Measurements from ENCODE around the gene CRELD2.

Gene CRELD2

DNA sequence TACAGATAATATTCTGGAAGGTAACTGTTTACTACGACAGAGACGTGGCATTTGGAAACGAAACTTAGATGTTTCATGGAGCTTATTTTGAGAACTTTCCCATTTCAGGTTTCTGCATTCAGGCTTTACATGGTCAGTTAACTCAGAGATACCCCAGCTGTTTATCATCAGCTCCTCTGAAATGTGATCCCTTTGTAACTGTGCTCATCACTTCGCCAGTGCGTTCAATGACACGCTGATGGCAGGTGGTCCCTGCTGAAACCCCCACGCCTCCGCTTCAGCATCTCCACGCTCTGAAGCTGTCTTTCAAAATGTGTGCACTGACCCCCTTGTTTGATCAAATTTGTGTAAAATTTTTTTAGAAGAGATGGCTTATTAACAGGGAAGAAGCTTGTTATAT, 30.7 kb upstream of the CRELD2 start:
- DNase-seq: no peak

DNA sequence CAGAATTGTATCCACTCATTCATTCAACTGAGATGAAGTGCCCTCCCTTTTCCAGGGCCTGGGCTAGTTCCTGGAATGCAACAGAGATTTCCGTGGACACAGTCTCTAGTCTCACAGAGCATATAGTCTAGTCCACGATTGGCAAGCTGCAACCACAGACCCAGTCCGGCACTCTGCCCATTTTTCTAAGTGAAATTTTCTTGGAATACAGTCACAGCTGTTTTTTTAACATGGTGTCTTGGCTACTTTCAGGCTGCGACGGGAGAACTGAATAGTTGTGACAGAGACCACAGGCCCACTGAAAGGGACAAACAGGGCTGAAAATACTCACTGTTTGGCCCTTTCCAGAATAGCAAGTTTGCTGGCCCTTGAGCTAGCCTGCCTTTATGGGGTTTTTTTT, 29.4 kb upstream of the CRELD2 start:
- no peak for DNase-seq

DNA sequence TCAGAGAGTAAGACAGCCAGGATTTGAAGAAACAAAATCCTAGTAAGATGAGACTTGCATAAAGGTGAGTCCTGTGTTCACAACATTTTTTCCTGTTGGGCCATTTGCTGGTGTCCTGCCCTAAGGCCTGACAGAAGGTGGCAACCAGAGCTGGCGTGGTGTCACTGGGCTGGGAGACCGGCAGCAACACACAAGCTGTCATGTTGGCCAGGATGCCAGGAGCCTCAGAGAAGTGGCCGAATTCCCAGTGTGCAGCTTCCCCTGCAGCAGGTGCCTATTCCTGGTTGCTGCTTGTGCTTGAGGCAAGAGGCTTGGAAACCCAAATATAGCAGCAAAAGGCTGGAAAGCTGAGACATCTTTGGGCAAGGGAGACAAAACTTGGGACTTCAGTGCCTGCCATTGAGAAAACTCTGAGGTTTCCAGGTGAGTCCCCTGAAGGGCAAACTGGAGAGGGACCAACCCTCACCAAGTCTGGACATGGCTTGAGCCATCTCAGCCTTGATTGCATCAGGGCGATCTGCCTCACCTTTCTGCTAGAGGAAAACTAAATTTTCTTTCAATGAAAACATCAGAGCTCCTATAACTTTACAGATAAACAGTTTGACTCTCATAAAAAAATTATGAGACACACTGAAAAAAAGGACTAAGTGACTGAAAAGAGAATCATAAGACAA, 26.1 kb upstream of the CRELD2 start:
- DNase-seq: no peak

DNA sequence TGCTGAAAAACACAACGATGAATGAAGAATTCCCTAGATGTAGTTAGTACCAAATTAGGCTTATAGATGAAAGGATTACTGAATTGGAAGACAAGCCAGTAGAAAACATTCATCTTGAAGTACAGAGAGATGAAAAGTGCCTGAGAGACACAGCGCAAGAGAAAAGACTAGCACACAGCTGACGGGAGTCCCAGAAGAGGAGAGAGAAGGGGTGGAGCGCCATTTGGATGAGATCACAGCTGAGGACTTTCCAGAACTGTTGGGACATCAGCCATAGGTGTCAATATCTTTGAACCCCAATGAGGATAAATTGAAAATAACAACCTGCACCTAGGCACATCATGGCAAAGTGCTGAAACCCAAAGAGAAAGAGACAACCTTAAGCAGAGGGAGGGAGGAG, 25.4 kb upstream of the CRELD2 start:
- DNase-seq: no peak

DNA sequence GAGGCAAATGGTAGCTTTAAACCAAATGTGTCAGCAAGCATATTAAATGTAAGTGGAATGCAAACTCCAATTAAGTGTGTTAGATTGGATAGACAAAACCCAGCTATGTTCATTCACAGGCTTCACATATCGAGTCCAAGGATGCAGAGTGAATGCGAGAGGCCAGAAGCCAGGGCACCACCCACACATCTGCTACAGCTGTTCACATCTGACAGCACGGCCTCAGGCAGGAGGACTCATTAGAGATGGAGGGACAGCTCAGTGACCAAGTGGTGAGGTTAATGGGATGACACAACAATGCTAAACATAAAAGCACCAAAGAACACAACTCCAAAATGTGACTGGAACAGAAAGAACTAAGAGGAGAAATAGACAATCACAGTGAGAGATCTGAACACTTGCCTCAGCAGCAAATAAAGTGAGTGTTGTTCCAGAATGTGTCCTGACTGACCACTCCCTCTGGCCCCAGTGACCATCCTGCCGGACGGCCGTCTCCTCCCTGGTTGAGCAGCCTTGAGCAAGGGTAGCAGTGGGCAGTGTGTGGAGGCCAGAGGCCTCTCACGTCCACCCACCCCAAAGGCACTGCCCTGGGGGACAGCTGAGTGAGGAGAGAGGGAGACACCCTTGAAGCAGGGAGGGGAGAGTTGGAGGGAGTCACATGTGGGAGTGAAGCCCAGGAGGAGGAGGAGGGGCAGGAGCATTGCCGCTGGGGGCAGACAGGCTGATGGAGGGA, 23.9 kb upstream of the CRELD2 start:
- no peak for DNase-seq

DNA sequence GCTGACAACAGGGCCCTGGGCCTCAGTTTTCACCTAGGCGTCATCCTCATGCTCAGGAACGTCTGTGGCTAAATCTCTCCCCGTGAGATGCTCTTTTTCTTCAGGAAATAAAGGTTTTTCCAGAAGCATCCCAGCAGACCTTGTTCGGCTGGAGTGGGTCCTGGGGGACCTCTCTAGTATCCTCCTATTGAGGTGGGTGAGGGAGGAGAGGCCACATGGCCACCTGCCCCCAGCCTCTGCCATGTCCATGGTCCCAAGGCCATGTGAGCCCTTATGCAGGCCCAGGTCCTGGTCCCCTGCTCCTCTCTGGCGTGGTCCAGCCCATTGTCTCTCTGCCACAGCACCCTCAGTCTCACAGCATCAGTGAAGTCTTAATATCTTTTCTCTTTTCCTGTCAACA, 22.2 kb upstream of the CRELD2 start:
- no peak for DNase-seq

DNA sequence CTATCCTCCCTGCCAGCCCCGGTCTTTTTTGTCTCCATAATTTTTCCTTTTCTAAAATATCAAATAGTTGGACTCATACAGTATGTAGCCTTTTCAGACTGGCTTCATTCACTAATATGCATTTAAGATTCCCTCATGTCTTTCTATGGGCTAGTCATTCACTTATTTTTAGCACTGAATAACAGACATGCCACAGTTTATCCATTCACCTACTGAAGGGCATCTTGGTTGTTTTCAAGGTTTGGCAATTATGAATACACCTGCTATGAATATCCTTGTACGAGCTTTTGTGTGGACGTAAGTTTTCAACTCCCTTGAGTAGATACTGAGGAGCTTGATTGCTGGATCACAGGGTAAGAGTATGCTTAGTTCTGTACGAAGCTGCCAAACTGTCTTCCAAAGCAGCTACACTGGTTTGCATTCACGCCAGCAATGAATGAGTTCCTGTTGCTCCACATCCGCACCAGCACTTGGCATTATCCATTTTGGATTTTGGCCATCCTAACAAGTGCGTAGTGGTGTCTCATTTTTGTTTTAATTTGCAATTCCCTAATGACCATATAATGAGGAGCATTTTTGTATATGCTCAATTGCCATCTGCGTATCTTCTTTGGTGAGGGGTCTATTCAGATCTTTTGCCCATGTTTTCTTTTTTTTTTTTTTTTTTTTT, 21.3 kb upstream of the CRELD2 start:
- no peak for DNase-seq

DNA sequence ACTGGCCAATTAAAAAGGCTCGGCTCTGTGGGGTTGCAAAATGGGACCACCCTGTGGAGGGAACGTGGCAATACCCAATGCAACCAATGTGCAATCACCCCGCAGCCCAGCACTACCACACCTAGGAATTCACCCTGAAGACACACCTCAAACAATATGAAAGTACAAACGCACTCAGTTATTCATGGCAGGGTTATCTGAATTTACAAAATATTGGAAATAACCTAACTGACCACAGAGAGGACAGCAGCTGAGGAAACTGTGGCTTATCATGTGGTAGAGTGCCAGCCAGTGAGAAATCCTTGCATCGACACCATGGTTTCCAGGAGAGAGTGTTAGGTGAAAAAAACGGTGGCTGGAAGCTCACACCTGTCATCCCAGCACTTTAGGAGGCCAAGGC, 18.9 kb upstream of the CRELD2 start:
- DNase-seq: no peak

DNA sequence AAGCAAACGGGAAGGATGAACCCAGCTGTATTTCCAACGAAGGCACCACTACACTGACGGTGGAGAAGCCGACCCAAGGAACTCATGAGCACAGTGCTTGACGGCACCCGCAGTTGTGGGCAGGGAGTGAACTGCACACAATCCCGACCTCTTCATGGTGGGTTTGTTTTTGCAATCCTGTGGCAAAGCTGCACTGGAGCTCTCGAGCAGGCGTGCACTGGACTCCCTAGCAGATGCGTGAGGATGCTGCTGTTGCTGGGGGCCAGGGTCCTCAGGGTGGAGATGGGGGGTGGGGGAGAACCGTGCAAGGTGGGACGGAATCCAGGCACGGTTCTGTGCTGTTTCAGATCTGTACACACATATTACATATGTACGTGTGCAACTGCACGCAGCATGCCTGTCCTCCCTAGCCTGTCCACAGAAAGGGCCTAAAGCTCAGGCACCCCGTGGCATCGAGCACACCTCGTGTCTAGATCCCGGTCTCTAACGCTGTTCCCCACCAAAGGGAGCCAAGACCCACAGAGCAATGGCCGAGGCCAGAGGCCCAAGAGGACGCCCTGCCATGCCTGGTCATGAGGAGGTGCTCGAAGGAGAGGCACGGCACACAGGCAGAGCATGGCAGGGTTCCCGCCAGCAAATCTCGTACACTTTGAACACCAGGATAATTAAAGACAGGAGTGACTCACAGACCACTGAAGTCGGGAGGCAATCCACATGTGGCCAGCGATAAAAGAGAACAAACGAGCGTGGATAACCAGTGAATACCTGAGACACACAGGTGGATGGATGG, 17.8 kb upstream of the CRELD2 start:
- DNase-seq: no peak

DNA sequence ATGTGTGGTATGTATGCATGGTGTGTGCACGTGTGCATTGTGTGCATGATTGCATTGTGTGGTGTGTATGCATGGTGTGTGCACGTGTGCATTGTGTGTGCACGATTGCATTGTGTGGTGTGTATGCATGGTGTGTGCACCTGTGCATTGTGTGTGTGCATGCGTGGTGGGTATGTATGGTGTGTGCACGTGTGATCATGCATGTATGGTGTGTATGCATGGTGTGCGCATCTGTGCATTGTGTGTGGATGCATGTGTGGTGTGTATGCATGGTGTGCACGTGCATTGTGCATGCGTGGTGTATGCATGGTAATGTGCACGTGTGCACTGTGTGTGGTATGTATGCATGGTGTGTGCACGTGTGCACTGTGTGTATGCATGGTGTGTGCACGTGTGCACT, 17.0 kb upstream of the CRELD2 start:
- DNase-seq: no peak

DNA sequence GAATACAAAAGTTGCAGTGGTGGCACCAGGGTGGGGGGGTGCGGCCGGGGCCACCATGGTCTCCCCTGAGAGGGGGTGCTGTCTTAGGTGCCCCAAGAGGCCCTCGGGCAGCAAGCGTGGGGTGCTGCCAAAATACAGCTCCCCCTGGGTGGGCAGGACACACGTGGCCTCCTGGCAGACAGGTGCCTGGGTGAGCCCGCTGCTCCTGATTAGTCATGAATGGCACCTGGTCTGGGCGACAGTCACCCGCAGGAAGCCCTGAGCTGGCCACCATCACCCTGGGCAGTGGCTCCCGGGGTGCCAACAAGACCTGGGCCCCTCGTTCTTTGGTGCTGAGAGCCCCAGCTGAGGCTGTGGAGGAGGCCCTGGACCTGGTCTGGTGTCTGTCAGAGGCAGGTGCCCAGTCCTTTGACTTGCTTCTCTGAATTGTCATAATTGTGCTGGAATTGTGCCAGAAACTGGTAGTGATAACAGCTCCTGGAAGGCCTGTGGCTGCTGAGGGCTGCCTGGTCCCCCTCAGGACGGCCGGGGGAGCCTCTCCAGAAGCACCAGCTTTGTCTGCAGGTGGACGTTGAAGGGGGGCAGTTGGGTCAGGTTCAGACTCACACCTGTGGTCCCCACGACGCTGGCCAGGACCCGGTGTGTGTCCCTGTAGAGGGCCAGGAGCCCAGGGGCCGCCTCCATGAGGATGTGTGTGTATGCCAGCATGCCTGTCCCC, 15.0 kb upstream of the CRELD2 start:
- no peak for DNase-seq

DNA sequence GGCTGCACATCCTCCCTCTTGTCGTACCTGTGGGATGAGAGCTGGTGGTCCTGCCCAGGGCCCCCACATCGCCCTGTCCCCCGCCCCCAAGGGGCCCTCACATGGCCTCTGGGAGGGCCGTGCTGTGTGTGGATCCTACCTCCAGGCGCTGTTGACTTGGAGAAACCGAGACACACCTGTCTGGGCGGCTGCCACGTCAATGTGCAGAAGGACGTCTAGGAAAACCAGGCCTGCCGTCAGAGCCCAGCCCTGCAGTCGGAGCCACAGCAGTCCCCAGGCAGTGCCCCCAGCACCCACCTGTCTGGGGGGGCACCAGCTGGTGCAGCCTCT, 14.4 kb upstream of the CRELD2 start:
- no peak for DNase-seq

DNA sequence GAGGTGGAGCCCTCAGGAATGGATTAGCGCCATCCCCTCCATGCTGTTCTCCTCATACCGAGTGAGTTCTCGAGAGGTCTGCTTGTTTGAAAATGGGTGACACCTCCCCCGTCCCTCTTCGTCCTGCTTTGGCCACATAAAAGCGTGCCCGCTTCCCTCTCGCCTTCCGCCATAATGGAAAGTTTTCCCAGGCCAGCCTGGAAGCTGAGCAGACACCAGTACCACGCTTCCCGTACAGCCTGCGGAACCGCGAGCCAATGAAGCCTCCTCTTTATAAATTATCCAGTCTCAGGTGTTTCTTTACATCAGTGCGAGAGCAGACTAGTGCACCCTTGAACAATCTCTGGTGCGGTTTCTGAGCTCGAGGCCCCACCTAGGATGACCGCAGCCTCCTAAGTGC, 13.0 kb upstream of the CRELD2 start:
- no peak for DNase-seq

DNA sequence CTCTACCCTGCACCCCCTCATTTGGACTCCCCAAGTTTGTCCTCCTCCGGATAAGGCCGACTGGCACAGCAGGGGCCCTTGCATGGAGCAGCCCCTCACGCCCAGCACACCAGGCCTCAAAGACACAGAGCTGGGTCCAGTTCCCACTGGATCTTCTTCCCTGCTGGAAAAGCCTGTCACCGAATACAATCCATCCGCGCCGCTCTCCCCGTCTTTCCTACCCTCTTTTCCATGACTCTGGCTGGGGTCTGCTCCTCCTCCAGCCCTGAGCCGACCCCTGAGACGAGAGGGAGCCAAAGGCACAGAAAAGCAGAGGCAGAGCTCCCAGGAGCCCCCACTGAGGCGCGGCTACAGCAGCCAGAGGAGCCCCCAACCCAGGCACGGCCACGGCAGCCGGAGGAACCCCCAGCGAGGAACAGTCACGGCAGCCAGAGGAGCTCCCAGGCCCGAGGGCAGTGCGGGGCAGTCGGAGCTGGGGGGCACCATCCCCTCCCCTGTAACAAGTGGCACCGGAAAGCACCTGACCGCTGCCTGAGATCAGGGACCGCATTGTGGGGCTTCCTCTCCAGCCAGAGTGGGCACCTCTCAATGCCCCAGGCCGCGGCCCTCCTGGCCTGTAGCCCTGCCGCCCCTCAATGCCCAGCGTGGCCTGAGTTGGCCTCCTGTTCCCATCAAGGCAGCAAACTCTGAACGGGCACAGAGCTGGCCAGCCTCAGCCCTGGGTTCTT, 12.2 kb upstream of the CRELD2 start:
- no peak for DNase-seq

DNA sequence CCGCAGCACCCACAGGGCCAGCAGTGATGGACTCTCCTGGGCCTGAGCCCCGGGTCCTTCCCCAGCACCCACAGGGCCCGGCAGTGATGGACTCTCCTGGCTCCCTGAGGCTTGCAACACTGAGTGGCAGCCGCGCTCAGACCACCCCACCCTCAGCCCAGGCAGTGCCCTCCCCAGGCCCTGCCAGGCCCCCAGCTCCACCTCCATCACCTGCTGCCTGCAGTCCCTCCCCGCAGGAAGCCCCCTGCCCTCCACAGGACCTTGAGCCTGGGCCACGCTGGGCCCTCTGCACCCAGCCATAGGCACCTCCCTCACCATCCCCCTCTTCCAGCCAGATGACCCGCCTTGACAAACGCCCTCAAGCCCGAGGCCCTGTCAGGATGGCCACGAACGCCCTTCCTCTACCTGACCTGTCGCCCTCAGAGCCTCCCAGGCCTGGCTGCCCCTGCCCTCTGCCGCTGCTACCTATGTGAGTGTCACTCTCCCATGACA, 11.6 kb upstream of the CRELD2 start:
- DNase-seq: no peak

DNA sequence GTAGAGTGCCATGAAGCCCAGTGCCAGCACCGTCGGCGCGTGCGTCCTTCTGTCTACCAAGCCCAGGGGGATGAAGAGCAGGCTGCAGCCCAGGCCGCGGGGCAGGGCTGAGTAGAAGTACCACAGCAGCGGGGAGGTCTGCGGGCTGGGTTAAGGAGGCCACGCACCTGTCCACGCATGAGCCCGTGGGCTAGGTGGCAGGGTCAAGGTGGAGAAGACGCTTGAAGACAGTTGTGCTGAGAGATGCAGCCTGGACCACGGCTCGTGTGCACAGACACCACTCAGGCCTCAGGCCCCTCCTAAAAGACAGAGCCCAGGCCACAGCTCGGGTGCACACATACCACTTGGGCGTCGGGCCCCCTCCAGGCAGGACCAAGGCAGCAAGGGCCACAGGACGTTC, 10.6 kb upstream of the CRELD2 start:
- DNase-seq: no peak

DNA sequence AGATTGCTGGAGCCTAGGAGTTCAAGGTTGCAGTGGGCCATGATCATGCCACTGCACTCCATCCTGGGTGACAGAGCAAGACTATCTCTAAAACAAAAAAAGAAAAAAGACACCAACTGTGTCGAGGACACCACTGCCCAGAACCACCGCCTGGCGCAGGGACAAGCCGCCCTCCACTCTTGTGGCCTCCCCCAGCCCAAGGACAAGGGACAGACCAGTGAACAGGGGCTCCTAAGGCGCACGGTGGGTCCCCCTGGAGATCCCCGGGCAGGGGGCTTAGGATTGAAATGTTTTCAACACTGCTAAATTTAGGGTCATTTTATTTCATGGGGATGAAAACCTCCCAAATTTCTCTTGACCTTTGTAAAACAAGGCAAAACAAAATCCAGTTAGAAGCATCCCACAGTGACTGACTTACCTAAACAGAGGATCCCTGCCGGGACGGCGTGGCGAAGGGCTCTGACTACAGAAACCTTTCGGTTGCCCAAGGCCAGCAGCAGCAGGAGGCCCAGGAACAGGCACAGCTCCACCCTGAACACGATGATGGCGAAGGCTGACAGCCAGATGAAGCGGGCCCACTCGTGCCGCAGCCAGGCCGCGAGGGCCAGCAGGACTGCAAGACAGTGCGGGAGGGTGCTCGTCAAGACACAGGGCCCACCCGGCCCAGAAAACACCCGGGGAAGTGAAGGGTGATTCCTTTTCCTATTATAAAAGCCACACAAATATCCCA, 8.8 kb upstream of the CRELD2 start:
- no peak for DNase-seq

DNA sequence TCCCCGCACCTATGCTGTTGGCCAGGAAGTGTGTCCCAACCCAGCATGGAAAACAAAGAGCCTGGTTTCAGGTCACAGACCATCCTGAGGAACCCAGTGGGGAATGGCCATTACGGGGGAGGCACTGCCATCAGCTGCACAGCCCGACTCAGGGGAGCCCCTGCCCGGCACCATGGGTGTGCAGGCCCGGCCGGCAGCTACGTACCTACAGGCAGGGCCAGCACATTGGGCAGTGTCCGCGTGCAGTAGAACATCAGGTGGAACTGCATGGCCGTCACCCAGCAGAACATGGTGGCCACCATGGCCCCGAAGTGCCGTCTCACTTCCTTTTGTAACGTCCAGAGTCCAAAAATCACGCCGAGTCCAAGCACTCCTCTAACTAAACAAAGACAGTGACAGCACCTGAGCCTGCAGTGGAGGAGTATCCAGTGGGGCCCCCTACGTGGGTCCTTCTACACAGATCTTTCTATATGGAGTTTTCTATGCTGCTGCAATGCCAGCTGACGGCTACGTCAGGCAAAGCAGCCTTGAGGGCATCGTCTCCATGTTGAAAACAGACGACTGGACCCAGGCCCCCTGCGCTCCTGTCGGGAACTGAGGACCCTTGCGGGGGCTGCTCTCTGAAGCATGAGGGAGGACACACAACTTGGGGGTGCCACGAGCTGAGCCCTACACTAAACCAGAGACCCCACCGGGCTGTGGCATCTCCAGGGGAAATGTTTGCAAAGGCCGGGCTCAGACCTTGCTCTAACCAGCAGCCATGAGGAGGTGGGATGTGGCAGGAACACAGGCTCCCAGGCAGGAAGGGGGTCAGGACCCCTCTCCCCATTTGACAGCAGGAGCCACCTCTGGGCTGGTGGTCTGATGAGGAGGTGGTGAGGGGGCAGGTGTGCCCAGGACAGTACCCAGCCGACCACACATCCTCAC, 7.9 kb upstream of the CRELD2 start:
- DNase-seq: no peak

DNA sequence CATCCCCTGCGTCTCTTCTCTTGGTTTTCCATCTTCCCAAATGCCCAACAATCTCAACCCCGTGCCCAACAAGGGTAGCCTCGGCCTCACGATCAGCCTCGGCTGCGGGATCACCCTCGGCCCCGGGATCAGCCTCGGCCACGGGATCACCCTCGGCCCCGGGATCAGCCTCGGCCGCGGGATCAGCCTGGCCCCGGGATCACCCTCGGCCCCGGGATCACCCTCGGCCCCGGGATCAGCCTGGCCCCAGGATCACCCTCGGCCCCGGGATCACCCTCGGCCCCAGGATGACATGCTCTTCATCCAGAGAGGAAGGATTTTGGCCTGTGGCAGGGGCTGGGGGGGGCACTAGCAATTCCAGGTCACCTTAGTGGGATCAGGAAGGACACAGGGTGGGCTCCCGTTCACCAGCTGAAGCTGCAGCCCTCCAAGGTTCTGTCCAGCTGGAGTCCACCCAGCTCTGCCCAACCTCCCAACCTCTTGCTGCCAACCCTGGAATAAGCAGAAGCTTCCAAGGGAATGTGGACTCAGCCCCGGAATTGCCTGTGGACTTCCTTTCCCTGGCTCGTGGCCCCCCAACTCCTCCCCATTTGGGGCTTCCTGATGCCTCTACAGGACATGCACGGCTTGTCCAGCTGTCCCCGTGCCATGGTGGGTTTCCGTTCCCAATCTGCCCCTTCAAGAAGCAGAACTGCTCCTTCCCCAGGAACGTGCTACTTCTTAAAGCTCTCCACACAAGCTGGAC, 6.4 kb upstream of the CRELD2 start:
- DNase-seq: no peak

DNA sequence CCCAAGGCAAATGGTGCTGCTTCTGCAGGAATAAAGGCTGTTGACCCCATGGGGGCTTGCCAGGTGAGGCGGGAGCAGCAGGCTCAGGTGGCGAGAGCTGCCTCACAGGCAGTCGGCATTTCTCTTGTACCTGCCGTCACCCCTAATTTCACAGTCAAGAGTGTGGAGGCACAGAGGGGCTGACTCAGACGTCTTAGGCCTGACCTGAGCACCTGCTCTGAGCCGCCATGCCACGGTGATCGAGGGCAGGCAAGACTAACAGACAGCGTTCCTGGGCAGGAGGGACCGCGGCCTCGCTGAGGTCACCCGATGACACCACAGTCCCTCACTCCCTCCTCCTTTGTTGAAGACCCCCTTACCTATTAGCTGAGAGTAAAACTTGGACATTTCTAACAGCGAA, 5.4 kb upstream of the CRELD2 start:
- DNase-seq: no peak
